ENCODE results near the gene NANOS3. TPM values are rescaled to one million over a fixed set of nuclear protein-coding genes. Genes with fewer than 3 reads are reported as not detected.
A peak's percentile ranks its signal among the peaks of the same experiment; 100 is the strongest.

The NANOS3 gene
- total and polyA plus RNA-seq, 2 of the 13 experiments (the other 11 are each of a cell fraction or from before 2014, with no cell fraction given): 0.21 TPM; not detected in 1

DNA sequence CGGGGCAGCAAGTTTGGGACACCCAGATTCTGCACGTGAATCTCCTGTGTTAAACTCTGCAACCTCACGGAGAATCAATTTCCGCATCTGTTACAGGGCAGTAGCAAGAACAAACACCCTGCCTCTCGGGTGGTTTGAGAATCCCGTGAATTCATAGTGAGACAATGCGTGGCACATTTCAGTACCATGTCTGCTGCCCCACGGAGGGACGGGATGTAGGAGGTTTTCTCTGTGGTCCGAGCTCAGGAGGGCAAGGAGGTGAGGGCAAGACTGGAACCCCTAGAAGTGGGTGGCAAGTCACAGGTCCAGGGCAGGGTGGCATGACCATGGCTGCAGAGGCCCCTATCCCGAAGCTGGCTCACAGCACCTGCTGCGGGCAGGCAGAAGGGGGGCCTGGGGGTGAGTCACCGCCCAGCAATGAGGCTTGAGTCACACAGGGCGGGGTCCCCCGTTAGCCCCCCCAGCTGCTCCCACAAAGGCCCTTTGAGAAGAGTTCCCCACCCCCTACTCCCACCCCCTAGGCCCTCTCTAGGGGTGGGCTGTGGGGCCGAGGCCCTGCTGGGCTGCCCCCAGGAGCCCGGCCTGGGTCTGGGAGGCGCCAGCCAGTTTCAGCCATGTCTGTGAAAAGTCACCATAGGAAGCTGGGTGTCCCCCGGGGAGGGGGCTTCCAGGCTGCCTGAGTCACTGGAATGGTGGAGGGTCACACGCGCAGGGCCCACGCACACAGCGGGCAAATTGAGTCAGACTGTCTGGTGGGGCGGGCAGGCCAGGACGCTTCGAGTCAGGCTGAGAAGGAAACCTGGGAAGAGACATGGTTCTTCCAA is 25.8 kb upstream of the NANOS3 start (continued):
- TF ChIP-seq, protein P1, sequence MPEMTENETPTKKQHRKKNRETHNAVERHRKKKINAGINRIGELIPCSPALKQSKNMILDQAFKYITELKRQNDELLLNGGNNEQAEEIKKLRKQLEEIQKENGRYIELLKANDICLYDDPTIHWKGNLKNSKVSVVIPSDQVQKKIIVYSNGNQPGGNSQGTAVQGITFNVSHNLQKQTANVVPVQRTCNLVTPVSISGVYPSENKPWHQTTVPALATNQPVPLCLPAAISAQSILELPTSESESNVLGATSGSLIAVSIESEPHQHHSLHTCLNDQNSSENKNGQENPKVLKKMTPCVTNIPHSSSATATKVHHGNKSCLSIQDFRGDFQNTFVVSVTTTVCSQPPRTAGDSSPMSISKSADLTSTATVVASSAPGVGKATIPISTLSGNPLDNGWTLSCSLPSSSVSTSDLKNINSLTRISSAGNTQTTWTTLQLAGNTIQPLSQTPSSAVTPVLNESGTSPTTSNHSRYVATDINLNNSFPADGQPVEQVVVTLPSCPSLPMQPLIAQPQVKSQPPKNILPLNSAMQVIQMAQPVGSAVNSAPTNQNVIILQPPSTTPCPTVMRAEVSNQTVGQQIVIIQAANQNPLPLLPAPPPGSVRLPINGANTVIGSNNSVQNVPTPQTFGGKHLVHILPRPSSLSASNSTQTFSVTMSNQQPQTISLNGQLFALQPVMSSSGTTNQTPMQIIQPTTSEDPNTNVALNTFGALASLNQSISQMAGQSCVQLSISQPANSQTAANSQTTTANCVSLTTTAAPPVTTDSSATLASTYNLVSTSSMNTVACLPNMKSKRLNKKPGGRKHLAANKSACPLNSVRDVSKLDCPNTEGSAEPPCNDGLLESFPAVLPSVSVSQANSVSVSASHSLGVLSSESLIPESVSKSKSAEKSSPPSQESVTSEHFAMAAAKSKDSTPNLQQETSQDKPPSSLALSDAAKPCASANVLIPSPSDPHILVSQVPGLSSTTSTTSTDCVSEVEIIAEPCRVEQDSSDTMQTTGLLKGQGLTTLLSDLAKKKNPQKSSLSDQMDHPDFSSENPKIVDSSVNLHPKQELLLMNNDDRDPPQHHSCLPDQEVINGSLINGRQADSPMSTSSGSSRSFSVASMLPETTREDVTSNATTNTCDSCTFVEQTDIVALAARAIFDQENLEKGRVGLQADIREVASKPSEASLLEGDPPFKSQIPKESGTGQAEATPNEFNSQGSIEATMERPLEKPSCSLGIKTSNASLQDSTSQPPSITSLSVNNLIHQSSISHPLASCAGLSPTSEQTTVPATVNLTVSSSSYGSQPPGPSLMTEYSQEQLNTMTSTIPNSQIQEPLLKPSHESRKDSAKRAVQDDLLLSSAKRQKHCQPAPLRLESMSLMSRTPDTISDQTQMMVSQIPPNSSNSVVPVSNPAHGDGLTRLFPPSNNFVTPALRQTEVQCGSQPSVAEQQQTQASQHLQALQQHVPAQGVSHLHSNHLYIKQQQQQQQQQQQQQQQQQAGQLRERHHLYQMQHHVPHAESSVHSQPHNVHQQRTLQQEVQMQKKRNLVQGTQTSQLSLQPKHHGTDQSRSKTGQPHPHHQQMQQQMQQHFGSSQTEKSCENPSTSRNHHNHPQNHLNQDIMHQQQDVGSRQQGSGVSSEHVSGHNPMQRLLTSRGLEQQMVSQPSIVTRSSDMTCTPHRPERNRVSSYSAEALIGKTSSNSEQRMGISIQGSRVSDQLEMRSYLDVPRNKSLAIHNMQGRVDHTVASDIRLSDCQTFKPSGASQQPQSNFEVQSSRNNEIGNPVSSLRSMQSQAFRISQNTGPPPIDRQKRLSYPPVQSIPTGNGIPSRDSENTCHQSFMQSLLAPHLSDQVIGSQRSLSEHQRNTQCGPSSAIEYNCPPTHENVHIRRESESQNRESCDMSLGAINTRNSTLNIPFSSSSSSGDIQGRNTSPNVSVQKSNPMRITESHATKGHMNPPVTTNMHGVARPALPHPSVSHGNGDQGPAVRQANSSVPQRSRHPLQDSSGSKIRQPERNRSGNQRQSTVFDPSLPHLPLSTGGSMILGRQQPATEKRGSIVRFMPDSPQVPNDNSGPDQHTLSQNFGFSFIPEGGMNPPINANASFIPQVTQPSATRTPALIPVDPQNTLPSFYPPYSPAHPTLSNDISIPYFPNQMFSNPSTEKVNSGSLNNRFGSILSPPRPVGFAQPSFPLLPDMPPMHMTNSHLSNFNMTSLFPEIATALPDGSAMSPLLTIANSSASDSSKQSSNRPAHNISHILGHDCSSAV (CRISPR knock-in tag; IDR thresholded peaks at IDR 0.05; ENCODE audit: borderline replicate concordance): no peak
- TF ChIP-seq JUNB (CRISPR knock-in tag; IDR thresholded peaks at IDR 0.05; ENCODE audit: borderline replicate concordance): peak; percentile 95
- TF ChIP-seq, protein P2, sequence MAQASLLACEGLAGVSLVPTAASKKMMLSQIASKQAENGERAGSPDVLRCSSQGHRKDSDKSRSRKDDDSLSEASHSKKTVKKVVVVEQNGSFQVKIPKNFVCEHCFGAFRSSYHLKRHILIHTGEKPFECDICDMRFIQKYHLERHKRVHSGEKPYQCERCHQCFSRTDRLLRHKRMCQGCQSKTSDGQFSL (CRISPR knock-in tag; IDR thresholded peaks at IDR 0.05): no peak
- TF ChIP-seq SNAPC2 (CRISPR knock-in tag; IDR thresholded peaks at IDR 0.05): no peak
- no peak for TF ChIP-seq ZNF747 (CRISPR knock-in tag; IDR thresholded peaks at IDR 0.05; ENCODE audit: borderline replicate concordance)
- TF ChIP-seq MAZ (IDR thresholded peaks at IDR 0.05; ENCODE audit: borderline replicate concordance, low read depth, low read length): peak; percentile 73; the same call in 1 of the 2 replicates
- TF ChIP-seq MAZ (CRISPR knock-in tag; IDR thresholded peaks at IDR 0.05; ENCODE audit: low read depth): no peak
- 0 out of 2 replicates have a peak, but pooled peaks have one; percentile 54 for TF ChIP-seq ZSCAN21 (CRISPR knock-in tag; IDR thresholded peaks at IDR 0.05; ENCODE audit: borderline replicate concordance)
- TF ChIP-seq SOX5 (CRISPR knock-in tag; IDR thresholded peaks at IDR 0.05; ENCODE audit: borderline replicate concordance): peak; percentile 59; the same call in 1 of the 2 replicates
- peak; percentile 61; the same call in 1 of the 2 replicates for TF ChIP-seq PCBP1 (IDR thresholded peaks at IDR 0.05; ENCODE audit: borderline replicate concordance, low read depth, low read length)
- TF ChIP-seq CENPX (CRISPR knock-in tag; IDR thresholded peaks at IDR 0.05): no peak
- TF ChIP-seq, protein P3, sequence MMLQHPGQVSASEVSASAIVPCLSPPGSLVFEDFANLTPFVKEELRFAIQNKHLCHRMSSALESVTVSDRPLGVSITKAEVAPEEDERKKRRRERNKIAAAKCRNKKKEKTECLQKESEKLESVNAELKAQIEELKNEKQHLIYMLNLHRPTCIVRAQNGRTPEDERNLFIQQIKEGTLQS (CRISPR knock-in tag; IDR thresholded peaks at IDR 0.05): peak; percentile 100
- TF ChIP-seq, protein P4, sequence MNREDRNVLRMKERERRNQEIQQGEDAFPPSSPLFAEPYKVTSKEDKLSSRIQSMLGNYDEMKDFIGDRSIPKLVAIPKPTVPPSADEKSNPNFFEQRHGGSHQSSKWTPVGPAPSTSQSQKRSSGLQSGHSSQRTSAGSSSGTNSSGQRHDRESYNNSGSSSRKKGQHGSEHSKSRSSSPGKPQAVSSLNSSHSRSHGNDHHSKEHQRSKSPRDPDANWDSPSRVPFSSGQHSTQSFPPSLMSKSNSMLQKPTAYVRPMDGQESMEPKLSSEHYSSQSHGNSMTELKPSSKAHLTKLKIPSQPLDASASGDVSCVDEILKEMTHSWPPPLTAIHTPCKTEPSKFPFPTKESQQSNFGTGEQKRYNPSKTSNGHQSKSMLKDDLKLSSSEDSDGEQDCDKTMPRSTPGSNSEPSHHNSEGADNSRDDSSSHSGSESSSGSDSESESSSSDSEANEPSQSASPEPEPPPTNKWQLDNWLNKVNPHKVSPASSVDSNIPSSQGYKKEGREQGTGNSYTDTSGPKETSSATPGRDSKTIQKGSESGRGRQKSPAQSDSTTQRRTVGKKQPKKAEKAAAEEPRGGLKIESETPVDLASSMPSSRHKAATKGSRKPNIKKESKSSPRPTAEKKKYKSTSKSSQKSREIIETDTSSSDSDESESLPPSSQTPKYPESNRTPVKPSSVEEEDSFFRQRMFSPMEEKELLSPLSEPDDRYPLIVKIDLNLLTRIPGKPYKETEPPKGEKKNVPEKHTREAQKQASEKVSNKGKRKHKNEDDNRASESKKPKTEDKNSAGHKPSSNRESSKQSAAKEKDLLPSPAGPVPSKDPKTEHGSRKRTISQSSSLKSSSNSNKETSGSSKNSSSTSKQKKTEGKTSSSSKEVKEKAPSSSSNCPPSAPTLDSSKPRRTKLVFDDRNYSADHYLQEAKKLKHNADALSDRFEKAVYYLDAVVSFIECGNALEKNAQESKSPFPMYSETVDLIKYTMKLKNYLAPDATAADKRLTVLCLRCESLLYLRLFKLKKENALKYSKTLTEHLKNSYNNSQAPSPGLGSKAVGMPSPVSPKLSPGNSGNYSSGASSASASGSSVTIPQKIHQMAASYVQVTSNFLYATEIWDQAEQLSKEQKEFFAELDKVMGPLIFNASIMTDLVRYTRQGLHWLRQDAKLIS (CRISPR knock-in tag; IDR thresholded peaks at IDR 0.05): no peak
- TF ChIP-seq JUN (CRISPR knock-in tag; IDR thresholded peaks at IDR 0.05): peak; percentile 97
- peak; percentile 94 for TF ChIP-seq SP5 (CRISPR knock-in tag; IDR thresholded peaks at IDR 0.05; ENCODE audit: borderline replicate concordance, low read depth)
- TF ChIP-seq TARDBP (CRISPR knock-in tag; IDR thresholded peaks at IDR 0.05): peak; percentile 46; the same call in 1 of the 2 replicates

Measured in HepG2 (cell line).